GM13976 (cell line): Measurements from ENCODE around the gene GNG7.

ENCODE experiments used
- DNase-seq: peaks from one replicate; pipeline ENCODE4 v3.0.0; 2012; ENCODE audit warnings: low spot score
- in situ Hi-C: fragments of 300-500 bp; cut with MboI; formaldehyde crosslinking; loops from one replicate; pipeline ENCODE4 v1.12.0; 2022; ENCODE audit warnings: low sequenced_read_pairs, mixed read lengths, inconsistent platforms; ENCODE audit not compliant: unreplicated experiment
- TF ChIP-seq, protein P1 (sequence below): IDR thresholded peaks from 2 replicates; pipeline ENCODE4 v1.5.1; 2012; ENCODE audit warnings: borderline replicate concordance, mild to moderate bottlenecking; ENCODE audit not compliant: insufficient read depth; ENCODE audit errors: extremely low read depth, missing control alignments, control extremely low read depth

The GNG7 gene

DNA sequence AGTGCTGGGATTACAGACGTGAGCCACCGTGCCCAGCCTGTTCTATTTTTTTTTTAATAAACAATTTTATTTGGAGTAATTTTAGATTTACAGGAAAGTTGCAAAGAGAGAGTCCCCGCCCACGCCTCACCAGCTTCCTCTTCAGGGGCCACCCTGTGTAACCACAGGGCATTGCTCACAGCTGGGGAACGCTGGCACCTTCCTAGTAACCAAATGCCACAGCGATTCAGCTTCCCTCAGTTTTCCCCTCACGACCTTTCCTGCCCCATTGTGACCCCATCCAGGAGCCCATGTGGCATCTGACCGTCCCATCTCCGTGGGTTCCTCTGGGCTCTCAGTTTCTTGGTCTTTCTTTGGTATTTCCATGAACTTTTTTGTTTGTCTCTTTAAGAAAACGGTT lies 83.9 kb downstream of the GNG7 start:
- TF ChIP-seq, protein P1, sequence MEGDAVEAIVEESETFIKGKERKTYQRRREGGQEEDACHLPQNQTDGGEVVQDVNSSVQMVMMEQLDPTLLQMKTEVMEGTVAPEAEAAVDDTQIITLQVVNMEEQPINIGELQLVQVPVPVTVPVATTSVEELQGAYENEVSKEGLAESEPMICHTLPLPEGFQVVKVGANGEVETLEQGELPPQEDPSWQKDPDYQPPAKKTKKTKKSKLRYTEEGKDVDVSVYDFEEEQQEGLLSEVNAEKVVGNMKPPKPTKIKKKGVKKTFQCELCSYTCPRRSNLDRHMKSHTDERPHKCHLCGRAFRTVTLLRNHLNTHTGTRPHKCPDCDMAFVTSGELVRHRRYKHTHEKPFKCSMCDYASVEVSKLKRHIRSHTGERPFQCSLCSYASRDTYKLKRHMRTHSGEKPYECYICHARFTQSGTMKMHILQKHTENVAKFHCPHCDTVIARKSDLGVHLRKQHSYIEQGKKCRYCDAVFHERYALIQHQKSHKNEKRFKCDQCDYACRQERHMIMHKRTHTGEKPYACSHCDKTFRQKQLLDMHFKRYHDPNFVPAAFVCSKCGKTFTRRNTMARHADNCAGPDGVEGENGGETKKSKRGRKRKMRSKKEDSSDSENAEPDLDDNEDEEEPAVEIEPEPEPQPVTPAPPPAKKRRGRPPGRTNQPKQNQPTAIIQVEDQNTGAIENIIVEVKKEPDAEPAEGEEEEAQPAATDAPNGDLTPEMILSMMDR, result no peak
- in situ Hi-C loops, result loop anchor here (10.0 to 25.0 kb wide), 2 partner anchors 224 to 456 kb away; partner anchors contain the start of genes AP3D1 and DOT1L
- no peak for DNase-seq

DNA sequence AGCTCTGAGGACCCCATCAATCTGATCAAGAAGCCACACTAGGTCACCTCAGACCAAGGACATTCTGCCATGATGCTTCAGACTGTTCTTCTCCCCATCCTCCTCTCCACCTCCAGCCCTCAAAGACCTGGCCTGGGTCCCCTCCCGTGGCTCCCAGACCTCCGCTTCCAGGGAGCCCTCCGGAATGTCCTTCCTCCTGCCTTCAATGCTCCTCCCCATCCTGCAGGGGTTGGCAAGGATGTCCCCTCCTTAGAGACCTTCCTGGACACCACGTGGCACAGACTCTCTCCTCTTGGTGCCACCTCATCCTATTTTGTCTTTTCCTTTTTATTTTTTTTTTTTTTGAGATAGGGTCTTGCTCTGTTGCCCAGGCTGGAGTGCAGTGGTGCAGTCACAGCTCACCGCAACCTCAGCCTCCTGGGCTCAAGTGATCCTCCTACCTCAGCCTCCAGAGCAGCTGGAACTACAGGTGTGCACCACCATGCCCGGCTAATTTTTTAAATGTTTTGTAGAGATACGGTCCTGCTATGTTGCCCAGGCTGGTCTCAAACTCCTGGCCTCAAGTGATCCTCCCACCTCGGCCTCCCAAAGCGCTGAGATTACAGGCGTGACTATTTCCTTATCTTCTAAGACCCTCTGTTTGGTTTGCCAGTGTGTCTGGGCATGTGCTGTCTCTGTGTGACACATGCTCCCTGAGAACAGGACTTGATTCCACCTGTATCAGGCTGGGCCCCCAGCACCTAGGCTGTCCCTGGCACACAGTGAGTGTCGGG lies 84.9 kb downstream of the GNG7 start:
- no peak for DNase-seq
- in situ Hi-C loops, result loop anchor here (10.0 to 25.0 kb wide), 2 partner anchors 223 to 455 kb away; partner anchors contain the start of genes AP3D1 and DOT1L
- TF ChIP-seq, protein P1, result no peak

DNA sequence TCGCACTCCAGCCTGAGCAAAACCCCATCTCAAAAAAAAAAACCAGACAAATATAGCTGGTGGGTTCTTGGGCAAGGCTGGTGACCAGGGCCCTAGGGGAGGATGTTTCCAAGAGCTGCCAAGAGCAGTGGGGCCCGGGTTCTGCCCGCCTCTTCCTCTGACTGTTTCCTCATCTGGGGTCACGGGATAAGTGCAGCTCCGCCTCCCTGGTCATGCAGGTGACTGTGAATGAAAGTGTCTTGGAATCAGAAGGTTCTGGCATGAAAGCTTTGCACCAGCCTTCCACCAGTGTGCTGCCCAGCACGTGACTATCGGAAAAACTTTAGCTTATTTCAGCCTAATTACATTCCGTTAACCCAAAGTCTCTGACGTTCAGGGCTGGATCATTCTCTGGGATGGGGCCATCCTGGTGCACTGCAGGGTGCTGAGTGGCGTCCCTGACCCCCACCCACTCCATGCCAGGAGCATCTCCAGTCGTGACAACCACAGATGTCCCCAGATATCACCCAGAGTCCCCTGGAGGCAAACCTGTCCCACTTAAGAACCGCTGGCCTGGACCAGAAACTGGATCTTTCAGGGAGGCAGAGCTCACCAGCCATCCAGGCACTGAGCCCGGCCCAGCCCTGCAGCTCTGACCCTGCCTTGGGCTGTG lies 85.6 kb downstream of the GNG7 start:
- no peak for DNase-seq
- TF ChIP-seq, protein P1, result no peak
- in situ Hi-C loops, result loop anchor here (10.0 to 25.0 kb wide), 2 partner anchors 222 to 455 kb away; partner anchors contain the start of genes AP3D1 and DOT1L

DNA sequence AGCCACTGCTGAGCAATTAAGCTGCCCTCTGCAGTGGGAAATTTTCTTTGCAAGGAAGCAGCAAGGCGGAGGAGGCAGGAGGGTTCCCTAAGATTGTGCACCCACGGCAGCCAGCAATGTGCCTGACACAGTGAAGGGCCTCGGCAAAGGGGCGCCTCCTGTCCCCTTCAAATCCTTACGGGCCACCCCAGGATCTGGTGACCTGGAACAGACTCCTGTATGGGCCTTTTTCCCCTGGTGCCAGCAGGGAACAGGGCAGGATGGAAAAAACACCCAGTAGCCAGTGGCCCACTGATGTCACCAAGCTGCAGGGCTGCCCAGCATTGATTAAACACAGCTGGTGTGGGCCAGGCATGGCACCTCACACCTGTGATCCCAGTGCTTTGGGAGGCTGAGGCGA lies 86.7 kb downstream of the GNG7 start:
- in situ Hi-C loops, result loop anchor here (10.0 to 25.0 kb wide), 2 partner anchors 221 to 453 kb away; partner anchors contain the start of genes AP3D1 and DOT1L
- DNase-seq, result no peak
- TF ChIP-seq, protein P1, result no peak

DNA sequence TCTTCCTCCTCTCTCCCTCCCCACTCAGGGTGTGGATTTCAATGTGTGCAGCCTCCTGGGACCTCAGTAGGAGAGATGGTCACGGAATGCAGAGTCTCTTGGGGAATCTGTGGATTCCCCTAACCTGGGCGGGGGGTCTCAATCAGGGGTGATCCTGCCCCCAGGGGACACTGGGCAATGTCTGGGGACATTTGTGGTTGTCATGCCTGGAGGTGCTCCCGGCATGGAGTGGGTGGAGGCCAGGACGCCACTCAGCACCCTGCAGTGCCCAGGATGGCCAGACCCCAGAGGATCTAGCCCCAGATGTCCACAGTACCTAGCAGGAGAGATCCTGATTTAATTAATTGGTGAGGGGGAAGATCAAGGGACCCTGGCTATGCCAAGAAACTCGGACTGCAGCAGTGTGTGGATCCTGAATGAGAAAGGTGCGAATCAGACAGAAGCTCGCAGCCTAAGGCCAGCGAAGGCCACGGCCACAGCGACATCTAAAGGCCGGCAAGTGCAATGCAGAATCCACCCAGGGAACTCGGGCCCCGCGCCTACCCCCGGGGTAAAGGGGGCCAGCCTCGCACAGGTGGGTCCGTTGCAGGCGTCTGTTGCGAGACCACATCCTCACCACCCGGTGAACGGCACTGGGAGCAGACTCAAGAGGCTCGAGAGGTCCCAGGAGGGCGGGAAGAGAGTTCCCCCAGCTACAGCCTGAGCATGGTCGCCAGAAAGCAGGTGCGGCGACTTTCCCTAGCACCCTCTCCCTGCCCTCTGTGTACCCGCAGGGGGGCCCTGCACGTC lies 88.8 kb downstream of the GNG7 start:
- in situ Hi-C loops, result loop anchor here (5.0 to 25.0 kb wide), 3 partner anchors 141 to 451 kb away; partner anchors contain the start of genes AP3D1 and DOT1L
- TF ChIP-seq, protein P1, result peak; percentile 91
- peak; percentile 74 for DNase-seq
